Ascending aorta (tissue), 2 donors: ENCODE data around the gene SRPK1. TPM values are rescaled to one million over a fixed set of nuclear protein-coding genes. Genes with fewer than 3 reads are reported as not detected.

Experiments
- DNase-seq, 2 donors: peaks; one replicate each; pipeline ENCODE4 v3.0.0-alpha.2; 2019; ENCODE audit warnings: low spot score in 2 of 2
- H3K27ac ChIP-seq, 2 donors: fragments of 200-600 bp; sonication (generic); one replicate each; pipeline ENCODE4 v1.5.1; 2016 to 2017; ENCODE audit warnings: mild to moderate bottlenecking in 1 of 2
- H3K27me3 ChIP-seq: fragments of 200-600 bp; sonication (generic); one replicate; pipeline ENCODE4 v1.5.1; 2017
- H3K36me3 ChIP-seq, 2 donors: fragments of 200-600 bp; sonication (generic); one replicate each; pipeline ENCODE4 v1.5.1; 2016
- H3K4me1 ChIP-seq, 2 donors: fragments of 200-600 bp; sonication (generic); one replicate each; pipeline ENCODE4 v1.5.1; 2016 to 2017; ENCODE audit warnings: mild to moderate bottlenecking in 1 of 2
- H3K4me3 ChIP-seq, 2 donors: fragments of 200-600 bp; sonication (generic); one replicate each; pipeline ENCODE4 v1.5.1; 2016 to 2017; ENCODE audit warnings: mild to moderate bottlenecking in 1 of 2
- H3K9me3 ChIP-seq, 2 donors: fragments of 200-600 bp; sonication (generic); one replicate each; pipeline ENCODE4 v1.5.1; 2016
- intact Hi-C: fragments of 100-400 bp; cut with DNase I; formaldehyde crosslinking; loops from one replicate; pipeline ENCODE4 v1.15.1; 2023
- total RNA-seq: library from RNA; depleted of rRNA; stranded (reverse); fragments of >200 nt; gene quantifications from one replicate; pipeline ENCODE4 v1.1.0, GENCODE V29; 2016
- TF ChIP-seq, protein P1 (sequence below), 3 experiments: fragments of 200-600 bp in 2 of 3; fragments of 450-650 bp in 1 of 3; sonication (generic) in 2 of 3; IDR thresholded peaks; one replicate each; pipeline ENCODE4 v1.5.1; 2016 to 2019; ENCODE audit warnings: antibody characterized with exemption in 3 of 3, mild to moderate bottlenecking in 1 of 3, moderate library complexity in 1 of 3

Gene SRPK1
- total RNA-seq, 1 donor from 2014 or later, result 16.2 TPM

DNA sequence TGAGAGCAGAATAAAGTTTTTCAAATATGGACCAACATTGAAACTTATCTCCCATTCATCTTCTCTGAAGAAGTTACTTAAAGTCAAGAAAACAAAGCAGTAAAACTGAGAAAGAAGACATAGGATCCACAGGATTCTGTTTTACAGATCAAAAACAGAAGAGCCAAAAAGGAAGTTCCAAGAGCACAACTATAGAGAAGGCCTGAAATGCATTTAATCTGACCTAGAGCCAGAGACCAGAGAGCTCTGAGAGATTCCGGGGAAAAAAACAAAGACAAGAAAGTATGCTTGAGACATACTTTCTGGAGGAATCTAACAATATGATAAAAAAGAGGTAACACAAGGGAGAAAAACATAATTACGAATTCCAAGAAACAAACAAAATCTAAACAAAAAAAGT lies 26.1 kb downstream of the SRPK1 start:
- DNase-seq, result no peak
- TF ChIP-seq, protein P1, sequence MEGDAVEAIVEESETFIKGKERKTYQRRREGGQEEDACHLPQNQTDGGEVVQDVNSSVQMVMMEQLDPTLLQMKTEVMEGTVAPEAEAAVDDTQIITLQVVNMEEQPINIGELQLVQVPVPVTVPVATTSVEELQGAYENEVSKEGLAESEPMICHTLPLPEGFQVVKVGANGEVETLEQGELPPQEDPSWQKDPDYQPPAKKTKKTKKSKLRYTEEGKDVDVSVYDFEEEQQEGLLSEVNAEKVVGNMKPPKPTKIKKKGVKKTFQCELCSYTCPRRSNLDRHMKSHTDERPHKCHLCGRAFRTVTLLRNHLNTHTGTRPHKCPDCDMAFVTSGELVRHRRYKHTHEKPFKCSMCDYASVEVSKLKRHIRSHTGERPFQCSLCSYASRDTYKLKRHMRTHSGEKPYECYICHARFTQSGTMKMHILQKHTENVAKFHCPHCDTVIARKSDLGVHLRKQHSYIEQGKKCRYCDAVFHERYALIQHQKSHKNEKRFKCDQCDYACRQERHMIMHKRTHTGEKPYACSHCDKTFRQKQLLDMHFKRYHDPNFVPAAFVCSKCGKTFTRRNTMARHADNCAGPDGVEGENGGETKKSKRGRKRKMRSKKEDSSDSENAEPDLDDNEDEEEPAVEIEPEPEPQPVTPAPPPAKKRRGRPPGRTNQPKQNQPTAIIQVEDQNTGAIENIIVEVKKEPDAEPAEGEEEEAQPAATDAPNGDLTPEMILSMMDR (IDR thresholded peaks at IDR 0.05), result no peak
- intact Hi-C loops, result no loop called here

DNA sequence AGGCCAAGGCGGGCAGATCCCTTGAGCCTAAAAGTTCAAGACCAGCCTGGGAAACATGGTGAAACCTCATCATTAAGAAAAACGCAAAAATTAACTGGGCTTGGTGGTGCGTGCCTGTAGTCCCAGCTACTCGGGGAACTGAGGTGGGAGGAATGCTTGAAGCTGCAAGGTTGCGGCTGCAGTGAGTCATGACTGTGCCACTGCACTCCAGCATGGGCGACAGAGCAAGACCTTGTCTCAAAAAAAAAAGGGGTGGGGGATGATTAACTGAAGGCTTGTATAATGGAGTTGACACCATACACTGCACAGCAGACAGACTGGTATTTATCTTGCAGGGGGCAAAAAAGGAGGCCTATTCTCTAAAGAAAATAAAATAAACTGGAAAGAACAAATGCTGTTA lies 27.7 kb downstream of the SRPK1 start:
- intact Hi-C loops, result no loop called here
- Histone ChIP-seq H3K4me1 (no peaks in the 10 kb centered on the region), H3K9me3 (no peaks in the 10 kb centered on the region), H3K36me3 (peaks cover 0 to 5% of the 10 kb centered on the region in 2 donors), H3K27ac (no peak overlapping the region), H3K4me3 (no peak overlapping the region), H3K27me3 (no peaks in the 10 kb centered on the region)
- DNase-seq, result no peak
- TF ChIP-seq, protein P1 (IDR thresholded peaks at IDR 0.05), result no peak

More for the DNA sequence above, 26.1 kb downstream of the SRPK1 start:
- Histone ChIP-seq H3K36me3 (no peaks in the 10 kb centered on the region), H3K27ac (no peak overlapping the region), H3K27me3 (no peaks in the 10 kb centered on the region), H3K4me3 (no peak overlapping the region), H3K9me3 (no peaks in the 10 kb centered on the region), H3K4me1 (no peaks in the 10 kb centered on the region)

DNA sequence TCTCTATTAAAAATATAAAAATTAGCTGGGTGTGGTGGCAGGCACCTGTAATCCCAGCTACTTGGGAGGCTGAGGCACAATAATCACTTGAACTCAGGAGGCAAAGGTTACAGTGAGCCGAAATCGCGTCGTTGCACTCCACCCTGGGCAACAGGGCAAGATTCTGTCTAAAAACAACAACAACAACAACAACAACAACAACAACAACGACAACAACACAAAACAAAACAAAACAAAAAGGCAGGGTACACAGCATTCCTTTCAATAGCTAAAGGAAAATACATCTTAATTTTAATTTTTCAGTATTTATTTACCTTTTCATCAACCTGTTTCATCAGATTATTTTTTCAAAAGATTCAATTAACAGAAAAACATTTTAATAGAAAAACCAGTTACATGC lies 28.4 kb downstream of the SRPK1 start:
- intact Hi-C loops, result no loop called here
- no peak overlapping the region for H3K27ac ChIP-seq
- TF ChIP-seq, protein P1 (IDR thresholded peaks at IDR 0.05), result no peak
- H3K4me3 ChIP-seq, result no peak overlapping the region
- H3K27me3 ChIP-seq, result no peaks in the 10 kb centered on the region
- peaks cover 0 to 9% of the 10 kb centered on the region in 2 donors for H3K36me3 ChIP-seq
- no peak for DNase-seq
- H3K4me1 ChIP-seq, result no peaks in the 10 kb centered on the region
- no peaks in the 10 kb centered on the region for H3K9me3 ChIP-seq

DNA sequence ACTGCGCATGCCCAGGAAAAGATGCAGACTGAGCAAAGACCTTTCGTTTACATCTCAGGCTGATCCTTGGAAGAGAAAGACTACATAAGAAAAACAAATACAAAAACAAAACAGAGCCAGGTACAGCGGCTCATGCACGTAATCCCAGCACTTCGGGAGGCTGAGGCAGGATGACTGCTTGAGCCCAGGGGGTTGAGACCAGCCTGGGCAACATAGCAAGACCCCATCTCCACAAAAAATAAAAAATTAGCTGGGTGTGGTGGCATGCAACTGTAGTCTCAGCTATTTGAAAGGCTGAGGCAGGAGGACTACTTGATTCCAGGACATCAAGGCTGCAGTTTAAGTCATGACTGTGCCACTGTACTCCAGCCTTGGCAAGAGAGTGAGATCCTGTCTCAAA lies 41.7 kb downstream of the SRPK1 start:
- Histone ChIP-seq H3K4me1 (no peaks in the 10 kb centered on the region), H3K9me3 (peaks cover 0 to 16% of the 10 kb centered on the region in 2 donors), H3K36me3 (peaks cover 0 to 23% of the 10 kb centered on the region in 2 donors), H3K27ac (no peak overlapping the region), H3K4me3 (no peak overlapping the region), H3K27me3 (no peaks in the 10 kb centered on the region)
- no peak for DNase-seq
- intact Hi-C loops, result no loop called here
- TF ChIP-seq, protein P1 (IDR thresholded peaks at IDR 0.05), result no peak

DNA sequence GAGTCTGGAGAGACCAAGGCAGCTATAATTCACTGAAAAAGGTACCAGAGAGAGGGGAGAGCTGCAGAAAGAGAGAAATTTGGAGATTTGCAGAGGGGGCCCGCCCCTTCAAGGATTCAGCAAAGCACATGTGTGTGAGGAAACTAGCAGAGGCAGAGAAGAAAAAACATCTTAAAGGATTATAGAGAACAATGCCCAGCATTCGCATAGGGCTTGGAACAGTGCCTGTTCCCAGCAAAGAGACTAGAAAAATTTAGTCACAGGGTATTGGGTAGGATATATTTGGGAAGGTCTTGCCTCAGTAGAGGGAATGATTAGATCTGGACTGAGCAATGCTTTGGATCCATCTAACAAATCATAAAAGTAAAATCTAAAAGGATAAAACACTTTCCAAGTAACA lies 44.0 kb downstream of the SRPK1 start:
- peaks cover 0 to 16% of the 10 kb centered on the region in 2 donors for H3K9me3 ChIP-seq
- H3K4me3 ChIP-seq, result no peak overlapping the region
- TF ChIP-seq, protein P1 (IDR thresholded peaks at IDR 0.05), result no peak
- H3K27ac ChIP-seq, result no peak overlapping the region
- H3K36me3 ChIP-seq, result peaks cover 0 to 13% of the 10 kb centered on the region in 2 donors
- DNase-seq, result no peak
- intact Hi-C loops, result no loop called here
- H3K27me3 ChIP-seq, result no peaks in the 10 kb centered on the region
- no peaks in the 10 kb centered on the region for H3K4me1 ChIP-seq

DNA sequence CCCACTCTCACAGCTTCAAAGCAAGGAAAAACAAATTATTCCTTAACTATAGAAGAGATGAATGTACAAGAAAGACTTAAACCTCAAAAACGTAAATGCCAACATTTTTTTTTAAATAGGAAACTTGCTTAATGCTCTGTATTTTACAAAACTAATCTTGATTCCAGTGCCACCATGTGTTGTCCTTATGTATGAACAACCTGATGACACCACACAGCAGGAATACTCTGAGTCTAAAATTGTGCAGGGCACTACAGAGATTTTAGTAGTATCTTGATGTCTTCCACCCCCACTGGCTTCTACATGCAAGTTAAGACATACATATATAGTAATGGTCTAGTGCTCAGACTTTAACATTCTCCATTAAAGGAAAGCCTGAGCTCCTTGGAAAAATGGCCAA lies 46.2 kb downstream of the SRPK1 start:
- TF ChIP-seq, protein P1 (IDR thresholded peaks at IDR 0.05), result no peak
- intact Hi-C loops, result no loop called here
- Histone ChIP-seq H3K4me3 (no peak overlapping the region), H3K9me3 (no peaks in the 10 kb centered on the region), H3K36me3 (peaks cover 0 to 10% of the 10 kb centered on the region in 2 donors), H3K4me1 (no peaks in the 10 kb centered on the region), H3K27ac (no peak overlapping the region), H3K27me3 (no peaks in the 10 kb centered on the region)
- no peak for DNase-seq
